Measurements from ENCODE around the gene TOR2A. TPM values are rescaled to one million over a fixed set of nuclear protein-coding genes. Genes with fewer than 3 reads are reported as not detected.

Gene TOR2A
- total and polyA plus RNA-seq, 2 experiments from 2014 or later: 16.8 to 28.8 TPM

DNA sequence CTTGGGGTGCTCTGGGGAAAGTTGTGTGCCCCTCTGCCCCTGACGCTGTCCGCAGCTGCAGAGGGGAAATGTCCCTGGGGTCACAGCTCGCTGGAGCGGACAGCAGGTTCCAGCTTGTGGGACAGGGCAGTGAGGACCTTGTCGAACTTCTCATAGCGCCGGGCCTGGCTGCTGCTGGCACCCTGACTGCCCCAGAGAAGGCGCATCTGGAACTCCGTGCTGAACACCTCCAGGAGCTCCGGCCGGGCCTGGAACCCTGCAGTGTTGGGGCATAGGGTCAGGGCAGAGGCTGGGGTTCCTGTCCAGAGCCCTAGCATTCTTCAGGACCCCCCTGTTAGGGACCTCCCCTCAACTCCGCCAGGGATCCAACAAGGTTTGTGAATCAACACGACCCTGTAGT is 3.6 kb upstream of the TOR2A start:
- H4K20me1 ChIP-seq (ENCODE audit: insufficient read depth, poor library complexity, severe bottlenecking): no peaks in the 10 kb centered on the region
- peaks cover 11% of the 10 kb centered on the region for H3K27me3 ChIP-seq
- no peaks in the 10 kb centered on the region for H3K9me3 ChIP-seq (ENCODE audit: low read depth)
- H3K9me2 ChIP-seq (replicated peaks; ENCODE audit: insufficient read depth): no peaks in the 10 kb centered on the region
- H3K27ac ChIP-seq: no peak overlapping the region
- no peaks in the 10 kb centered on the region for H3K36me3 ChIP-seq (replicated peaks; ENCODE audit: insufficient read depth, low read depth)
- DNase-seq (ENCODE audit: low spot score): no peak
- no peak overlapping the region for H3K4me3 ChIP-seq
- H3K79me2 ChIP-seq: peaks cover 4% of the 10 kb centered on the region
- peaks cover 23% of the 10 kb centered on the region for H3K4me1 ChIP-seq (ENCODE audit: insufficient read depth)
- 91% methylated on average over 13 of the region's 13 CpGs for WGBS (ENCODE audit: low lambda C conversion rate, missing lambda C conversion rate)
- H2AFZ ChIP-seq: no peak overlapping the region
- H3K4me2 ChIP-seq: no peak overlapping the region
- no peak for TF ChIP-seq EZH2phosphoT487 (IDR thresholded peaks at IDR 0.05; ENCODE audit: low read depth, severe bottlenecking, unreplicated experiment)
- TF ChIP-seq EZH2 (IDR thresholded peaks at IDR 0.05; ENCODE audit: borderline replicate concordance): no peak

DNA sequence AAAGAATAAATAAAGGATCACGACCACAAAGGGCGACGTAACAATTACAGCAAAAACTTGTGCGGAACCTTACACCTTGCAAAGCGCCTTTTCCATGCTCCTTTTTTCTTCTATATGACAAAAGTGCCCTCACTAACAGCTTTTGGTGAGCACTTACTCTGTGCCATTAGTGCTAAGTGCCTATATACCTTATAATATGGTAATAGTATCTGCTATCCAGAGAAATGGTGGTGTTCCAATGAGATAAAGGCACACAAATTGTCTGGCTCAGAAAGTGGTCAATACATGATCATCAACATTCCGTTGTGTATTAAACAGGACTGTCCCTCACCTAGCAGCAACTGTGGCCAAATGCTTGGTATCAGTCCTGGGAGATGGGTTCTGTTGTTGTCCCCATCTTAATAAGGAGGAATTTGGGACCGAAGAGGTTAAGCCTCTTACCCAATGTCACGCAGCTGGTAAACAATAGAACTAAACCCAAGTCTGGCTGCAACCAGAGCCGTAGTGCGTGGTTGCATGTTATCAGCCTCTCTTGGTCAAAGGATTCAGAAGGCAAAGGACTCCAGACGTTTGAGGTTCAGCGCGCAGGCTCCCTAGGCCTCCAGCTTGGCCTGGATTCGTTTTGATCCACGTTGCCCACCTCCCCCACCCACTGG is 564 bp upstream of the TOR2A start:
- TF ChIP-seq, protein P1, sequence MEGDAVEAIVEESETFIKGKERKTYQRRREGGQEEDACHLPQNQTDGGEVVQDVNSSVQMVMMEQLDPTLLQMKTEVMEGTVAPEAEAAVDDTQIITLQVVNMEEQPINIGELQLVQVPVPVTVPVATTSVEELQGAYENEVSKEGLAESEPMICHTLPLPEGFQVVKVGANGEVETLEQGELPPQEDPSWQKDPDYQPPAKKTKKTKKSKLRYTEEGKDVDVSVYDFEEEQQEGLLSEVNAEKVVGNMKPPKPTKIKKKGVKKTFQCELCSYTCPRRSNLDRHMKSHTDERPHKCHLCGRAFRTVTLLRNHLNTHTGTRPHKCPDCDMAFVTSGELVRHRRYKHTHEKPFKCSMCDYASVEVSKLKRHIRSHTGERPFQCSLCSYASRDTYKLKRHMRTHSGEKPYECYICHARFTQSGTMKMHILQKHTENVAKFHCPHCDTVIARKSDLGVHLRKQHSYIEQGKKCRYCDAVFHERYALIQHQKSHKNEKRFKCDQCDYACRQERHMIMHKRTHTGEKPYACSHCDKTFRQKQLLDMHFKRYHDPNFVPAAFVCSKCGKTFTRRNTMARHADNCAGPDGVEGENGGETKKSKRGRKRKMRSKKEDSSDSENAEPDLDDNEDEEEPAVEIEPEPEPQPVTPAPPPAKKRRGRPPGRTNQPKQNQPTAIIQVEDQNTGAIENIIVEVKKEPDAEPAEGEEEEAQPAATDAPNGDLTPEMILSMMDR (IDR thresholded peaks at IDR 0.05; ENCODE audit: poor library complexity): no peak
- TF ChIP-seq EZH2phosphoT487 (IDR thresholded peaks at IDR 0.05; ENCODE audit: low read depth, severe bottlenecking, unreplicated experiment) (no peak), EZH2 (IDR thresholded peaks at IDR 0.05; ENCODE audit: borderline replicate concordance) (no peak)
- 33% methylated on average over 15 of the region's 15 CpGs for WGBS (ENCODE audit: low lambda C conversion rate, missing lambda C conversion rate)
- no peak overlapping the region for H2AFZ ChIP-seq
- peaks cover 5% of the 10 kb centered on the region for H3K79me2 ChIP-seq
- DNase-seq (ENCODE audit: low spot score): no peak
- no peaks in the 10 kb centered on the region for H3K27me3 ChIP-seq
- H3K36me3 ChIP-seq (replicated peaks; ENCODE audit: insufficient read depth, low read depth): no peaks in the 10 kb centered on the region
- peak overlapping the region; percentile 58 for H3K4me2 ChIP-seq
- peaks cover 8% of the 10 kb centered on the region for H3K4me1 ChIP-seq (ENCODE audit: insufficient read depth)
- no peaks in the 10 kb centered on the region for H3K9me3 ChIP-seq (ENCODE audit: low read depth)
- no peaks in the 10 kb centered on the region for H3K9me2 ChIP-seq (replicated peaks; ENCODE audit: insufficient read depth)
- H3K27ac ChIP-seq: no peak overlapping the region
- no peaks in the 10 kb centered on the region for H4K20me1 ChIP-seq (ENCODE audit: insufficient read depth, poor library complexity, severe bottlenecking)
- H3K4me3 ChIP-seq: no peak overlapping the region

DNA sequence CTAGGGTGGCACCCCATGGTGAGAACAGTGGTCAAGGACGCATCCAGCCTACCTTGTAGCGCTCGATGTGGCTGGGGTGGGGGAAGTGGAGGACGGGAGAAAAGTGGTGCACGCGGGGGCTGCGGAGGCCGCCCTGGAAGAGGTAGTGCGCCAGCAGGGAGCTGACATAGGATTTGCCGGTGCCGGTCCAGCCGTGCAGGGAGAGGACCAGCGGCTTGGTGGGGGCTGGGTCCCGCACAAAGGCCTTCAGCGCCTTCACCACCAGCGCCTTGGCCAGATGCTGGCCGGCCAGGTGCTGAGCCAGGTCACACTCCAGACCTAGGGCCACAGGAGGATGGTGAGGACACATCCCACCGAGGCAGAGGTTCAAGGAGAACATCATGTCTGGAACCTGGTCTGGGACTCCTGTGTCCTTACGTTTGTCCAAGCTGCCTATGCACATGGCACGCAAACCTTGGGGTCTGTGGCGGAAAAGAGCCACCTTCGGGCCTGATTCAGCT is 797 bp downstream of the TOR2A start:
- no peaks in the 10 kb centered on the region for H3K36me3 ChIP-seq (replicated peaks; ENCODE audit: insufficient read depth, low read depth)
- H3K9me3 ChIP-seq (ENCODE audit: low read depth): no peaks in the 10 kb centered on the region
- 64% methylated on average over 21 of the region's 22 CpGs for WGBS (ENCODE audit: low lambda C conversion rate, missing lambda C conversion rate)
- peaks cover 5% of the 10 kb centered on the region for H3K79me2 ChIP-seq
- no peak overlapping the region for H2AFZ ChIP-seq
- peaks cover 4% of the 10 kb centered on the region for H3K4me1 ChIP-seq (ENCODE audit: insufficient read depth)
- H3K9me2 ChIP-seq (replicated peaks; ENCODE audit: insufficient read depth): no peaks in the 10 kb centered on the region
- H4K20me1 ChIP-seq (ENCODE audit: insufficient read depth, poor library complexity, severe bottlenecking): no peaks in the 10 kb centered on the region
- no peak overlapping the region for H3K4me3 ChIP-seq
- no peaks in the 10 kb centered on the region for H3K27me3 ChIP-seq
- DNase-seq (ENCODE audit: low spot score): no peak
- H3K27ac ChIP-seq: peak overlapping the region; percentile 53
- H3K4me2 ChIP-seq: peak overlapping the region; percentile 80
- TF ChIP-seq EZH2 (IDR thresholded peaks at IDR 0.05; ENCODE audit: borderline replicate concordance): no peak
- no peak for TF ChIP-seq EZH2phosphoT487 (IDR thresholded peaks at IDR 0.05; ENCODE audit: low read depth, severe bottlenecking, unreplicated experiment)
- TF ChIP-seq, protein P1 (IDR thresholded peaks at IDR 0.05; ENCODE audit: poor library complexity): no peak

DNA sequence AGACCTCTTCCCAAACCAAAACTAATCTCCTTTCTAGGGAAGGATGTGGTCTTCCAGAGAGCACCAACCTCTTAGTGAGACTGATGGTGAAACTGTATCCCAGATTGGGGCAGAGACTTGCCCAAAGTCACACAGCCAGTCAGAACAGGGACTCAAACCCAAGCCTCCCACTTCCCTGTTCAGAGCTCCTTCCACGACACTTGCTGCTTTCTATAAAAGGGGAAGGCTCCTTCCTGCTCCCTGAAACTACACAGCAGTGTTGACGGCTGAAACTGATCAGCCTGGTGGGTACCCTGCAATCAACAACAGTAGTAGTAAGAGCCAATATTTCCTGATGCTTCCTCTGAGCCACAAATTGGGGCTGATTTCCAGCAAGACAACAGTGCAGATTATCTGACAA is 1.5 kb downstream of the TOR2A start:
- H3K27ac ChIP-seq: no peak overlapping the region

More for the DNA sequence above, 1.5 kb downstream of the TOR2A start:
- no peak overlapping the region for H2AFZ ChIP-seq
- H3K4me2 ChIP-seq: no peak overlapping the region
- no peaks in the 10 kb centered on the region for H3K9me3 ChIP-seq (ENCODE audit: low read depth)
- H3K4me3 ChIP-seq: no peak overlapping the region
- 93% methylated on average over 2 of the region's 2 CpGs for WGBS (ENCODE audit: low lambda C conversion rate, missing lambda C conversion rate)
- no peaks in the 10 kb centered on the region for H3K36me3 ChIP-seq (replicated peaks; ENCODE audit: insufficient read depth, low read depth)
- H3K9me2 ChIP-seq (replicated peaks; ENCODE audit: insufficient read depth): no peaks in the 10 kb centered on the region
- H4K20me1 ChIP-seq (ENCODE audit: insufficient read depth, poor library complexity, severe bottlenecking): no peaks in the 10 kb centered on the region
- H3K79me2 ChIP-seq: peaks cover 5% of the 10 kb centered on the region
- TF ChIP-seq, protein P1 (IDR thresholded peaks at IDR 0.05; ENCODE audit: poor library complexity): no peak
- TF ChIP-seq EZH2phosphoT487 (IDR thresholded peaks at IDR 0.05; ENCODE audit: low read depth, severe bottlenecking, unreplicated experiment): no peak
- TF ChIP-seq EZH2 (IDR thresholded peaks at IDR 0.05; ENCODE audit: borderline replicate concordance): no peak
- H3K4me1 ChIP-seq (ENCODE audit: insufficient read depth): peaks cover 4% of the 10 kb centered on the region
- DNase-seq (ENCODE audit: low spot score): no peak
- H3K27me3 ChIP-seq: no peaks in the 10 kb centered on the region

Measured in hepatocyte (in vitro differentiated cells).